Coronary artery (tissue), 2 donors: ENCODE data around the gene CHCHD4.

Experiments used
- DNase-seq: peaks from one replicate; pipeline ENCODE4 v3.0.0-alpha.2; 2017; ENCODE audit warnings: low spot score
- H3K27ac ChIP-seq, 2 donors: fragments of 200-600 bp; sonication (generic); one replicate each; pipeline ENCODE4 v1.5.1; 2016 to 2019
- H3K4me3 ChIP-seq: fragments of 200-600 bp; sonication (generic); 2 replicates; pipeline ENCODE4 v1.5.1; 2016; ENCODE audit warnings: mild to moderate bottlenecking, moderate library complexity
- TF ChIP-seq, protein P1 (sequence below): fragments of 200-600 bp; sonication (generic); IDR thresholded peaks from one replicate; pipeline ENCODE4 v1.5.1; 2019; ENCODE audit warnings: antibody characterized with exemption

The CHCHD4 gene

DNA sequence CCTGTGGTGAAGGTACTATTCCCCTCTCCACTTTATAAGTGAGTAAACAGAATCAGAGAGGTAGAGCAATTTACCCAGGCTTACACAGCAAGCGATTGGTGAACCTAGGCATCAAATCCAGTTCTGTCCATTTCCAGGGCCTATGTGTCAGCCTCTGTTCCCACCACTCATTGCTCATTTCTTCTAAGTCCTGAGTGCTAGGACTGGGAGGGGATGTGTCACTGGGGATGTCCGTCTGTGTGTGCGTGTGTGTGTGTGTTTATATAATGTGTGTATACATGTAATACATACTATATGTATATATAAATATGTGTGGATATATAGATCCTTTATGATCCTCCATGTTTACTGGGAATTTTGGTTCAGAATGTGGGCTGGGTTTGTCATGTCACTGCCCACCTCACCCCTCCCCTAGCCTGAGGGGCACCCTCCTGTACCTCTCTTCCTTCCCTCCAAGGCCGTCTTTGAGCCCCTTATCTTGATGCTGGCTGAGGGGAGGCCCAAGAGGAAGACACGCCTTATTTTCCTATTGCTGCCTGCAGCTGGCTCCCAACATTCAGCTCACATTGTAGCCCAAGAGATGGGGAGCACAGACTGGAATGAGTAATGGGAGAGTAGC lies 2.3 kb upstream of the CHCHD4 start:
- peak overlapping the region; percentile 94 to 95 for H3K27ac ChIP-seq

DNA sequence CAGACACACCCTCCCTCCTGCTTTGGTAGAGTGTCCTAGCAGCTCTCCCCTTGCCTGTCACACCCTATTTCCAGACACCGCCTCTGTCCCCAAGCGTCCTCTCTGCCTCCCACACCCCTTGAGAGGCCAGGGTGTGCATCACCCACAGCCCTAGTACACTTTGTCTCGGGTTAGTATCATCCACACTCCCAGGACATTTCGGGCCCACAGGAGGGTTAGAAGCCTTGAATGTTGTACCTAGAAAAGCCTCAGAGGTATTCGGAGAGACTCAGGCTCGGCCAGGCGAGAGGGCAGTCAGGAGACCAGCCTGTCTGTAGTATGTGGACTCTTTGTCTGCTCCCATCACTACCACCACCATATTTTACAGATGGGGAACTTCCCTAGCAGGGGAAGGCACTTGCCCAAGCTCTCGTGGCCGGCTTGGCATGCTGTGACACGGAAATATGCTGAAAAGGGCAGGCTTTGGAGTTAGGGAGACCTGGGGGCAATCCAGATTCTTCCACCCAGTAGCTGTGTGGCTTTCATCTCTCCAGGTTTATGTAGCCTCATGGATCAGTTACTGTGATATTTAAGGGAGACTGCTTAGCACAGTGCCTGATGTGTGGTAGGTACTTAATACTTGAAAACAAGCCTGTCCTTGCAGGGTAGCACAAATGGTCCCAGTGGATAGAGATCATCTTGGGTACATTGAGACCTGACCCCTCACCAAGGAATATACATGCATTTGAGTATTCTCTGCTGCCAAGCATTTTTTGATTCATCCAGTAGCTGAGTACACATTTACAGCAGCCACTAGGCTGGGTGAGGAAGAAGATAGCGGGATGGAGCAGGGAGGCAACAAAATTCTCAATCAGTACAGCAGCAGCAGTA lies 1.6 kb upstream of the CHCHD4 start:
- no peak for DNase-seq
- Histone ChIP-seq H3K4me3 (peak overlapping the region; percentile 78), H3K27ac (peak overlapping the region; percentile 94 to 95)
- TF ChIP-seq, protein P1, sequence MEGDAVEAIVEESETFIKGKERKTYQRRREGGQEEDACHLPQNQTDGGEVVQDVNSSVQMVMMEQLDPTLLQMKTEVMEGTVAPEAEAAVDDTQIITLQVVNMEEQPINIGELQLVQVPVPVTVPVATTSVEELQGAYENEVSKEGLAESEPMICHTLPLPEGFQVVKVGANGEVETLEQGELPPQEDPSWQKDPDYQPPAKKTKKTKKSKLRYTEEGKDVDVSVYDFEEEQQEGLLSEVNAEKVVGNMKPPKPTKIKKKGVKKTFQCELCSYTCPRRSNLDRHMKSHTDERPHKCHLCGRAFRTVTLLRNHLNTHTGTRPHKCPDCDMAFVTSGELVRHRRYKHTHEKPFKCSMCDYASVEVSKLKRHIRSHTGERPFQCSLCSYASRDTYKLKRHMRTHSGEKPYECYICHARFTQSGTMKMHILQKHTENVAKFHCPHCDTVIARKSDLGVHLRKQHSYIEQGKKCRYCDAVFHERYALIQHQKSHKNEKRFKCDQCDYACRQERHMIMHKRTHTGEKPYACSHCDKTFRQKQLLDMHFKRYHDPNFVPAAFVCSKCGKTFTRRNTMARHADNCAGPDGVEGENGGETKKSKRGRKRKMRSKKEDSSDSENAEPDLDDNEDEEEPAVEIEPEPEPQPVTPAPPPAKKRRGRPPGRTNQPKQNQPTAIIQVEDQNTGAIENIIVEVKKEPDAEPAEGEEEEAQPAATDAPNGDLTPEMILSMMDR = no peak

More for the DNA sequence above, 2.3 kb upstream of the CHCHD4 start:
- TF ChIP-seq, protein P1 = no peak
- peak overlapping the region; percentile 78 for H3K4me3 ChIP-seq
- no peak for DNase-seq

DNA sequence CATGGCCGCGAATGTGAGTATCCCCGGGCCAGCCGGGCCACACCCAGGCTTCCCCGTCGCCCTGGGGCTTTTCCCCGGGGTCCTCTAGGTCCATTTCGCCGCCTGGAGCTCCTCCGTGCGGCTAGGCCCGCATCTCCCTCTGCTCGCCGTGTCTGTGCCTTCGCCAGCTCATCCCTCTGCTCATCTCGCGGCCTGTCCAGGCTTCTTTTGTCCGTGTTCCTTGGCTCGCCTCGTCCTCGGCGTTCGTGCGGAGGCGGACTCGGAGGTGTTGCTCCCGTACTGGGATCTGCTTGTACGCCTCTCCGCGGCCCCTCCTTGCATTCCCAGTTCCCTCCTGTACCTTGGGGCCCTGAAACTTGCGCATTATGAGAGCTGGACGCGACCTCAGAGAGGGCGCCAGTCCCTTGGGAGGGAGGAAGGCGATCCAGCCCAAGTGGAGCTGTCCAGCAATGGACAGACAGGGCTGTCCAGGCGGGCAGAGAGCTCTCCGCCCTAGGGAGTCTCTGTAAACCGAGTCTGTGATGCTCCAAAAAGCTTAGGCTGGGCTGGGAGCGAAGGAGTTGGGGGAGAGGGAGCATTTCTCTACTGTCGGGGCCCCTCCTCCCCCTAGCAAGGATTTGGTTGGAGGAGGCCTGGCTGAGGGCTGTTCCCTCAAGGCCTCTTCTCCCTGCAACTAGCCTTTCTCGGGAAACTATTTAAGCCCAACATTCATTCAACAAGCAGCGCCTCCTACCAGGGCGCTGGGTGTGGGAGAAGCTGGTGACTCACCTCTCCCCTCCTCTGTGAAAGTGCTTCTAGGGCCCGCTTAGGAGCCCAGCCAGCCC lies 735 bp upstream of the CHCHD4 start:
- DNase-seq = peak; percentile 91
- H3K4me3 ChIP-seq = peak overlapping the region; percentile 78
- H3K27ac ChIP-seq = peak overlapping the region; percentile 94 to 95
- TF ChIP-seq, protein P1 = no peak

DNA sequence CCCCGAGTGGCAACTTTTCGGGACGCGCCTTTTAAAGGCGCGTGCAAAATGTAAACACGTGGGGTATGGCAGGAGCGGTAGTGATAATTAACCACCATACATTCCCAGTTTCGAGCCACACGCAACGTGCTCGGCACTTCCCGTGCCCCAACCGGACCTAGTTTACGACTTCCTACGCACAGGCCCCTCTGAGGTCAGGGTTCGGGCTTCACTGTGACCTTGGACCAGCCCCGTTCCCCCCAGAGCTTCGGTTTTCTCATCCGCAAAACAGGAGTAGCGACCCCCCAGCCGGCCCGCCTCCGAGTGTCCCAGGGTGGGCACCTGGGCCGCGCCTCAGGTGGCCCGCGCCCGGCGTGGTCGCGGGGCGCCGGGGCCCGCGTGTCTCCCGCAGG lies 451 bp downstream of the CHCHD4 start:
- DNase-seq = peak; percentile 80
- peak overlapping the region; percentile 94 to 95 for H3K27ac ChIP-seq

DNA sequence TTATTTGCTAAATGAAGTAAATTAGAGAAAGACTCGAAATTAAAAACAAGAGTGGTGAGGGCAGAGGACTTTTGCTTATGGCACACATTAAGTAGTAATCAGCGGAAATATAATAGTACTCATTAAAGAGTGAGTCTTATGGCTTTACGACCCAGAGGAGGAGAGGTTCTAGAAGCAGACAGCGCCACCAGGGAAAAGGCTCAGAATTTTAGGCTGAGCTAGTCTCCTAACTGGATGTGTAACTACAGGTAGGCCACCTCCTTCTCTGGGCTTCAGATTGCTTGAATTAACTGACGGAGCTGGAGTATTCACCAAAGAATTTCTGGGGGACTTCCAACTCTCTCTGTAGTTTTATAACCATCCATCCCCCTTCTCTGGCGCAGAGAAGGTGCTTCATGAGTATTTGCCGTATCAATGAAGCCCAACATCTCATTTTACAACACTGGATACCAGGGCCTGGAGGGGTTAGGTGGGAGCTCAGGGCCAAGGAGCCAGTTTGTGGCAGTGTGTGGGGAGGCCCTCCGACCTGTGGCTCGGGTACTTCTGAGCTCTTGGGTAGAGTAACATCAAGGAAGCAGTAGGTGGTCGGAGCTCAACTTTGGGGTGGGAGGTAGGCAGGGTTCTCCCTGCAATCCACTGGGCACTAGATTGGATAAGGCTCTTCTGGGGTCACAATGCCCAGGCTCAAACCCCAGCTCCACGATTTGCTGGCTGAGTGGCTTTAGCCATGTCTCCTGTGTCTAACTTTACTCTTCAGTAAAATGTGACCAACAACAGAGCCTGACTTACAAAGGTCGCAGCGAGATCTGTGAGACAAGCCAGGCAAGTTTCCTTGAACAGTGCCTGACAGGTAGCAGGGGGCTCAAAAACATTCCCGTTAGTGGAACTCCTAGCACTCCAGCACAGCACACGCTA lies 1.1 kb downstream of the CHCHD4 start:
- peak overlapping the region in 1 of 2 donors; percentile 94 for H3K27ac ChIP-seq
- no peak for DNase-seq
- H3K4me3 ChIP-seq = peak overlapping the region; percentile 78
- TF ChIP-seq, protein P1 = no peak

More for the DNA sequence above, 451 bp downstream of the CHCHD4 start:
- peak overlapping the region; percentile 78 for H3K4me3 ChIP-seq
- TF ChIP-seq, protein P1 = no peak

DNA sequence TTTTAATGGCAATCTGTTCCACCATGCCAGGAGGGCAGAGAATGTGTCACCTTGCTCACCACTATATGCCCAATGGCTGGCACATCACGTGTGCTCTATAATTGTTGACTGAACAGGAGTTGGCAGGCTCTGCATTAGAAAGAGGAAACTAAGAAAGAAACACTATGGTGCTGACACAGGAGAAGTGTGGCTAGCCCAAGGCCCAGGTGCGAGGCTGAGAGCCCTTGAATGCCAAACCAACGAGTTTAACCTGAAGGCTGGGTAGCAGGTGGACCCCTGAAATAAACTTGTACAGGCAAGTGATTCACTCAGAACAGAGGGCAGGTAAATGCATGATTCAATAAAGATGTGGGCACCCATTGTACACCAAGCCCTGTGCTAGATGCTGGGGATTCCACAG lies 2.4 kb downstream of the CHCHD4 start:
- no peak overlapping the region for H3K27ac ChIP-seq
- TF ChIP-seq, protein P1 = no peak
- no peak overlapping the region for H3K4me3 ChIP-seq
- DNase-seq = no peak
